LNCaP clone FGC (cell line): Measurements from ENCODE around the gene SOAT1.

Experiments
- DNase-seq: peaks from one replicate; pipeline ENCODE4 v3.0.0-alpha.2; 2011; ENCODE audit warnings: low read depth
- H3K4me3 ChIP-seq: 2 replicates; pipeline ENCODE4 v1.5.1; 2011; ENCODE audit warnings: mild to moderate bottlenecking, low read depth, low read length, control low read depth
- CTCF ChIP-seq: IDR thresholded peaks from 2 replicates; pipeline ENCODE4 v1.5.1; 2012; ENCODE audit warnings: mild to moderate bottlenecking; ENCODE audit not compliant: control insufficient read depth, insufficient read depth; ENCODE audit errors: extremely low read depth

SOAT1 gene

GRCh38 chr1:179327196-179327595 lies 33.6 kb downstream of the SOAT1 start:
- TF ChIP-seq CTCF: no peak
- H3K4me3 ChIP-seq: no peak overlapping the region
- no peak for DNase-seq

- TF ChIP-seq CTCF: no peak
- no peak for DNase-seq
- no peak overlapping the region for H3K4me3 ChIP-seq
These were observed 34.1 kb downstream of the SOAT1 start for GRCh38 chr1:179327679-179328078.

- no peak for DNase-seq
- TF ChIP-seq CTCF: no peak
- H3K4me3 ChIP-seq: no peak overlapping the region
These were observed 36.3 kb downstream of the SOAT1 start for GRCh38 chr1:179329862-179330261.

- no peak for DNase-seq
- no peak overlapping the region for H3K4me3 ChIP-seq
- TF ChIP-seq CTCF: no peak
These were observed 40.8 kb downstream of the SOAT1 start for GRCh38 chr1:179334440-179334839.

- TF ChIP-seq CTCF: no peak
- no peak overlapping the region for H3K4me3 ChIP-seq
- DNase-seq: no peak
These were observed 43.7 kb downstream of the SOAT1 start for GRCh38 chr1:179337288-179337687.

GRCh38 chr1:179337942-179338560 lies 44.5 kb downstream of the SOAT1 start:
- no peak for DNase-seq
- H3K4me3 ChIP-seq: no peak overlapping the region
- no peak for TF ChIP-seq CTCF

GRCh38 chr1:179340918-179341317 lies 47.3 kb downstream of the SOAT1 start:
- TF ChIP-seq CTCF: no peak
- no peak for DNase-seq
- H3K4me3 ChIP-seq: no peak overlapping the region
